ENCODE data around the gene CD177.
"Not testable (repeated sequence)": the region's sequence is repeated elsewhere in the genome, so short reads cannot be mapped to it uniquely, and the experiment has no call there.

The CD177 gene, protein sequence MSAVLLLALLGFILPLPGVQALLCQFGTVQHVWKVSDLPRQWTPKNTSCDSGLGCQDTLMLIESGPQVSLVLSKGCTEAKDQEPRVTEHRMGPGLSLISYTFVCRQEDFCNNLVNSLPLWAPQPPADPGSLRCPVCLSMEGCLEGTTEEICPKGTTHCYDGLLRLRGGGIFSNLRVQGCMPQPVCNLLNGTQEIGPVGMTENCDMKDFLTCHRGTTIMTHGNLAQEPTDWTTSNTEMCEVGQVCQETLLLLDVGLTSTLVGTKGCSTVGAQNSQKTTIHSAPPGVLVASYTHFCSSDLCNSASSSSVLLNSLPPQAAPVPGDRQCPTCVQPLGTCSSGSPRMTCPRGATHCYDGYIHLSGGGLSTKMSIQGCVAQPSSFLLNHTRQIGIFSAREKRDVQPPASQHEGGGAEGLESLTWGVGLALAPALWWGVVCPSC

GRCh38 chr19:43353606-43354304, at the start of gene CD177:
Gene CD177 (plus strand): TSS chr19:43353686. CDS start chr19:43353715, 29 bp downstream.
- DNase-seq, result no peak

DNA sequence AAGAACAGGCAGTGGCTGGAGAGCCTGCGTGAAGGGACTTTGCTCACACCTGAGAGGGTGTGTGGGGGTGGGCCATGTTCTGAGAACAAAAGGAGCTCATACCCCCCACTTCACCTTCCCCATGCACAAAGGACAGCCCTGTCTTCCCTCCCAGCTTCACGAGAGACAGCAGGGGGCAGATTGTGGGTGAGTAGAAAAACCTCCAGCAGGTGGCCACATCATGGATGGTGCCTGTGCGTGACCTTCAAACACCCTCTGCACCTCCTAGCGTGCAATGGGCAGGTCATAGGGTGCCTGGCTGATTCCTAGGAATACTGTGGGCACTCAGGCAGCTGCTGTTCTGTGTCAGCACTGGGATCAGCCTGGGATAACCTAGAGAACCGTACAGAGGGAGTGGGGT, 47.8 kb upstream of the CD177 start:
- DNase-seq, result no peak

- DNase-seq, result no peak
These were observed 47.4 kb upstream of the CD177 start for GRCh38 chr19:43306097-43306496.

DNA sequence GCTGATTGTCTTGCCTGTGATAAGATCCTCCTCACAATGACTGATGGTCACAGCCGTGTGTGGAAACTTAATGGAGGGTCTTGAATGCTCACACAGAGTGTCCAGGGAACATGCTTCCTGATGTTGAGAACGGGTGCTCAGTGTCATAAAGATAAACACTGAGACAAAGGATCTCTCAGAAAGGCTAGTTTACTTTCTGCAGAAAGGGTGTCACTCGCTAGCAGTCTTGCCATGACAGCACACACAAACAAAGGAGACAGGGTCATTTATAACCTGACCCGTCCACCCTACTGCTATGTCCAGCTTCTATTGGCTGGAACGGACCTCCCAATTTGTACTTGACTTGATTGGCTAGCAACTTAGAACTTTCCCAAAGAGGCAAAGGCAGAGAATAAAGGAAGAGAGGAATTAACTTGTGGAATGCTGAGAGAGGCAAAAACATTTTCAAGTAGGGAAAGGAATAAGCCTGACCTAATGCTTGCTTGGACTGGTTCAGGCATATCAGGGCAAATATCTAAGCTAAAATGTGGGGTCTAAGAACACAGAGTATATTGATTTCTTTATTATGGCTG, 45.2 kb upstream of the CD177 start:
- no peak for DNase-seq

GRCh38 chr19:43309466-43309865, 44.0 kb upstream of the CD177 start:
- DNase-seq, result no peak

DNA sequence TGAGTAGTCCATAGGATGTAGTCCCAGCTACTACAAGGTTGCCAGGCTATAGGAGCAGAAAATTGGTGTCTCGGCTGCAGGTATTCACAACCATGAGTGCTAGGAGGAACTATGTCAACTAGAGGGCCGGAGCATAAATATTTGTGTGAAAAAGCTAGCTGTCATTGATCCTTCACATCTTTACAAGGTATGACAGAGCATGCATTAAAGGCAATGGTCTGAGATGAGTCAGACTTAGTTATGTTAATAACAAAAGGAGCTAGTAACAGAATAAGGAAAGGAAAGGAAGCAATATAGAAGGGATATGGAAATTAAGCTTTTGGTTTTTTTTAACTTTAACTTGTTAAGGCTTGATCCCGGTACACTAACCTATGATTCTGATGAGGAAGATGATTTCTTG, 43.3 kb upstream of the CD177 start:
- DNase-seq, result no peak

DNA sequence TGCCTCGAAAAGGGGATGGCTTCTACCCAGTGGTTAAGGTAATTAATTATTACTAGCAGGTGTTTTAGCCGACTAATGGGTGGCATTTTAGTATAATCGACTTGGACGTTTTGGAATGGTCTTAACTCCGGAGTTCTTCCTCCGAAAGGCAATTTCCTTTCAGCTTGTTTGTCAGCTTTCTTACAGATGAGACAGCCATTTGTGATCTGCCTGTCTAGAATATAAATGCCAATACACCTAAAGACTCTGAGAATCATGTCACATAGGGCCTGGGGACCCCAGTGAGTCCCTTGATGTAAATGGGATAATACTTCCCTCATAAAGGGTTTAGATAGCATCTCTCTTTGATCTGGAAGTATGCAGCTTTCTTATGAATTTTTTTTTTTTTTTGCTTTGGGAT, 42.2 kb upstream of the CD177 start:
- DNase-seq, result no peak

DNA sequence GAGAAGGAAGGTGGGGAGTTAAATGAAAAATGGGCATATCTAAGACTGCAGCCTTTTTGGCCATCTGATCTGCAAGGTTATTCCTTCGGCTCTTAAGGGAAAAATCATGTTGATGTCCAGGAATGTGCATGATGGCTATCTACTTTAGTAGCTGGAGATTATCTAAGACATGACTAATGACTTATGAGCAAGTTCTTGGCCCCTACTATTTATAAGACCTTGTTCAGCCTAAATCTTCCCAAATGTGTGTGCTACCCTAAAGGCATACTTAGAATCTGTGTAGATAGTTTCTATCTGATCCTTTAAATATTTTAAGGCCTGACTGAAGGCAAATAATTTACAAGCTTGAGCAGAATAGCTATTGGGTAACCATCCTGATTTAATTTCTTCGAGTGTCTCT, 41.8 kb upstream of the CD177 start:
- DNase-seq, result no peak

DNA sequence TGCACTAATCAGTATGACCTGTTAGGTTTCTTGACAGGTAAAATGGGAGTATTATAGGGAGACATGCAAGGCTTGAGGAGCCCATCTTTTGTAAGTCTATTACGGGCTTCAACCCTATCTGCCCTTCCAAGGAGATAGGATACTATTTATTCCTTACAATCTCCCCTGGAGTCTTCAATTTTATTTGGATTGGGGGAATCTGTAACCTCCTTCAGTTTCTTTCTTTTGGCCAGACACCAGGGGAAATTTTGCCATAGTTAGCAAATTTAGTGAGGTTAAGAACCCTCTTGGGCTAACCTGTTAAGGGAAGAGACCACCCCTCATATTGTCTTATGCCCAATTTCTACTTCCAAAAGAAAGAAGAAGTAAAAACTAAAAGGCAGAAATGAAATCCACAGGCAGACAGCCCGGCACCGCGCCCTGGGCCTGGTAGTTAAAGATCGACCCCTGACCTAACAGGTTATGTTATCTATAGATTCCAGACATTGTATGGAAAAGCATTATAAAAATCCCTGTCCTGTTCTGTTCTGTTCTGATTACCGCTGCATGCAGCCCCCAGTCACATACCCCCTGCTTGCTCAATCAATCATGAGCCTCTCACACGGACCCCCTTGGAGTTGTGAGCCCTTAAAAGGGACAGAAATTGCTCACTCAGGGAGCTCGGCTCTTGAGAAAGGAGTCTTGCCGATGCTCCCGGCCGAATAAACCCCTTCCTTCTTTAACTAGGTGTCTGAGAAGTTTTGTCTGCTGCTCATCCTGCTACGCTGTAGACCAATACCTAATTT, 39.6 kb upstream of the CD177 start:
- DNase-seq, result no peak

GRCh38 chr19:43315851-43316250, 37.6 kb upstream of the CD177 start:
- no peak for DNase-seq

- no peak for DNase-seq
These were observed 36.7 kb upstream of the CD177 start for GRCh38 chr19:43316591-43317319.

- no peak for DNase-seq
These were observed 35.3 kb upstream of the CD177 start for GRCh38 chr19:43318203-43318602.

DNA sequence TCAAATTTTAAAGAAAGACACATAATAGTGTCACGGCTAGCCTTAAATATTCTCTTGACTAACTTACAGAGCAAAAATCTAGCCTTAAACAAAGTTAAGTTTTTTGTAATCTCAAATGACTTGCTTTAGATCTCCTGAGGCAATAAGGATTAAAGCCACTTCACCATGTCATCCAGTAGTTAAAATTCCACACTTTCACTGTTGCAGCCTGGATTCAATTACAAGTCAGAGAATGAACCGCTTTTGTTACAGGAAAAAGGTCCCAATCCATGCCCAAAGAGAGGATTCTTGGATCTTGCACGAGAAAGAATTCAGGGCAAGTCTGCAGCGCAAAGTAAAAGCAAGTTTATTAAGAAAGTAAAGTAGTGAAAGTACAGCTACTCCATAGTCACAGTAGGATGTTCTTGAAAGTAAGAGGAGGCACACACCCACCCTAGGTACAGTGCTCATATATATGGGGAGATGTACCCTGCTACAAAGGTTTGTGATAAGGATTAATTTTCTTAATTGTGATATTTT, 34.6 kb upstream of the CD177 start:
- no peak for DNase-seq

DNA sequence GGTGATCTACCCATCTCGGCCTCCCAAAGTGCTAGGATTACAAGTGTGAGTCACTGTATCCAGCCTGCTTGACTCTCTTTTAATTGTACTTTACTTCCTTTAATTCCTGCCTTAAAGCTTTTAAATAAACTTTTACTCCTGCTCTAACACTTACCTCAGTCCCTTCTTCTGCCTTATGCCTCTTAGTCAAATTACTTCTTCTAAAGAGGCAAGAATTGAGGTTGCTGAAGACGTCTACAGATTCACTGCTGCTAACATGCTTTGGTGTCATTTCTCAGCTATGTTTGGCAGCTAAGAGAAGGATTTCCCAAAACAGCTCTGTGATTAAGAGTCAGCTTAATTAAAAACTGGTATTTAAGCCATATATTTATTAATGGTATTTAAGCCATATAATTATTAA, 32.9 kb upstream of the CD177 start:
- DNase-seq, result no peak

- DNase-seq, result not testable (repeated sequence)
These were observed 26.7 kb upstream of the CD177 start for GRCh38 chr19:43326761-43327160.

DNA sequence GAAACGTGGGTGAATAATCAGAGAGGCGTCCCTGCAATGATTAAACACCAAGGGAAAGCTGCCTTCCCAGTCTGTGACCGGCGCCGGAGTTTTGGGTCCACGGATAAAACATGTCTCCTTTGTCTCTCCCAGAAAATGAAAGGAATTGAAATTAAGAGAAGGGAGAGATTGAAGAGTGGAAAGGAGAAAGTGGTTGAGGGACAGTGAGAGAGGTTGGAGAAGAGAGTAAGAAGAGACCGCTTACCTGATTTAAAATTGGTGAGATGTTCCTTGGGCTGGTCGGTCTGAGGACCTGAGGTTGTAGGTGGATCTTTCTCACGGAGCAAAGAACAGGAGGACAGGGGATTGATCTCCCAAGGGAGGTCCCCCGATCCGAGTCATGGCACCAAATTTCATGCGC, 24.9 kb upstream of the CD177 start:
- DNase-seq, result not testable (repeated sequence)

- not testable (repeated sequence) for DNase-seq
These were observed 24.4 kb upstream of the CD177 start for GRCh38 chr19:43329049-43329448.

- no peak for DNase-seq
These were observed 23.5 kb upstream of the CD177 start for GRCh38 chr19:43329989-43330388.

GRCh38 chr19:43330726-43331434, 22.6 kb upstream of the CD177 start:
- DNase-seq, result no peak

GRCh38 chr19:43331435-43332010, 22.0 kb upstream of the CD177 start:
- no peak for DNase-seq
